ENCODE data around the gene NGEF.
"Not testable (repeated sequence)": the region's sequence is repeated elsewhere in the genome, so short reads cannot be mapped to it uniquely, and the experiment has no call there.

The NGEF gene

GRCh38 chr2:232927793-232928550, 85.1 kb downstream of the NGEF start:
- DNase-seq (ENCODE audit: low spot score), result peak; percentile 60

- DNase-seq (ENCODE audit: low spot score), result peak; percentile 81
These were observed 85.8 kb downstream of the NGEF start for GRCh38 chr2:232927032-232927792.

- DNase-seq (ENCODE audit: low spot score), result no peak
These were observed 86.6 kb downstream of the NGEF start for GRCh38 chr2:232926431-232926939.

- DNase-seq (ENCODE audit: low spot score), result no peak
These were observed 87.3 kb downstream of the NGEF start for GRCh38 chr2:232925821-232926156.

GRCh38 chr2:232925153-232925820, 87.8 kb downstream of the NGEF start:
- no peak for DNase-seq (ENCODE audit: low spot score)

- no peak for DNase-seq (ENCODE audit: low spot score)
These were observed 88.6 kb downstream of the NGEF start for GRCh38 chr2:232924433-232924832.

- DNase-seq (ENCODE audit: low spot score), result no peak
These were observed 92.3 kb downstream of the NGEF start for GRCh38 chr2:232920760-232921159.

GRCh38 chr2:232920055-232920454, 93.0 kb downstream of the NGEF start:
- no peak for DNase-seq (ENCODE audit: low spot score)

GRCh38 chr2:232919141-232919540, 93.9 kb downstream of the NGEF start:
- no peak for DNase-seq (ENCODE audit: low spot score)

- DNase-seq (ENCODE audit: low spot score), result no peak
These were observed 99.2 kb downstream of the NGEF start for GRCh38 chr2:232913903-232914302.

- no peak for DNase-seq (ENCODE audit: low spot score)
These were observed 101.3 kb downstream of the NGEF start for GRCh38 chr2:232911712-232912277.

- no peak for DNase-seq (ENCODE audit: low spot score)
These were observed 102.7 kb downstream of the NGEF start for GRCh38 chr2:232910376-232910775.

- no peak for DNase-seq (ENCODE audit: low spot score)
These were observed 104.4 kb downstream of the NGEF start for GRCh38 chr2:232908695-232909094.

GRCh38 chr2:232907718-232908085, 105.4 kb downstream of the NGEF start:
- DNase-seq (ENCODE audit: low spot score), result not testable (repeated sequence)

GRCh38 chr2:232906867-232907717, 106.0 kb downstream of the NGEF start:
- DNase-seq (ENCODE audit: low spot score), result not testable (repeated sequence)

GRCh38 chr2:232903989-232904388, 109.1 kb downstream of the NGEF start:
- no peak for DNase-seq (ENCODE audit: low spot score)

- peak; percentile 96 for DNase-seq (ENCODE audit: low spot score)
These were observed 111.1 kb downstream of the NGEF start for GRCh38 chr2:232901736-232902578.

- DNase-seq (ENCODE audit: low spot score), result no peak
These were observed 112.0 kb downstream of the NGEF start for GRCh38 chr2:232900811-232901735.
